HG03045 (cell line): Measurements from ENCODE around the gene SH2D7.

Experiments
- ATAC-seq: cut with Tn5 transposase; IDR thresholded peaks from one replicate; pipeline ENCODE4 v1.9.1; 2021; ENCODE audit warnings: mild to moderate bottlenecking, moderate library complexity; ENCODE audit not compliant: unreplicated experiment

Gene SH2D7

DNA sequence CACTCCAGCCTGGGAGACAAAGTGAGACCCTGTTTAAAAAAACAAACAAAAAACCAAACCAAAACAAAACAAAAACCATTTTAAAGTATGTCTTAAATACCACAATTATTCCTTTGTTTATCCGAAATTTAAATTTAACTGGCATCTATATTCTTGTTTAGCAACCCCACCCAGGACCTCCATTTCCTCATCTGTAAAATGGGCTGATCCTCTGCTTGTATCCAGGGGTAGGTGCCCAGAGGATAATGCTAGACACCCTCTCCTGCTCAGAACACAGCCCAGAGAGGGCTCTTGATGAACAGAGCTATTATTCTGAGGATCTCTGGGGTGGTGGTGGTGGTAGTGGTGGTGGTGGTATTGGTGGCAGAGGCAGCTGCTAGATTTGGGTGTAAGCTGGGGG lies 9.8 kb downstream of the SH2D7 start:
- ATAC-seq: no peak

DNA sequence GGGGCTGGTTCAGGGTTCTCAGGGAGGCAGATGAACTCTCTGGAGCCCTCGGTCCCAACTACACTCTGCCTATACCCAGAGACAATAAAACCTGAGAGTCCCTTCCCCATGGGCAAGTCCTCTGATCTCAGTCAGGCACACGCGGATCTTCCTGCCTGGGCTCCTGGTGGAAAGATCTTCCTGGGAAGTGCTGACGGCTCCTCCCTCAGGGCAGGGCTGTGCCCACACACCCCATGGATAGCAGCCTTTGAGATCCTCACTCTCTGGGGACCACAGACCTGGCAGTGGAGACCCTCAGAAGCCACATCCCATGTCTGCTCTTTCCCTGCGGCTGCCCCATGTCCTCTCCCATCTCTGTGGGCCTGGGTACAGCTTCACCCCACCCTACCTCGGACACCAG lies 10.4 kb downstream of the SH2D7 start:
- no peak for ATAC-seq

DNA sequence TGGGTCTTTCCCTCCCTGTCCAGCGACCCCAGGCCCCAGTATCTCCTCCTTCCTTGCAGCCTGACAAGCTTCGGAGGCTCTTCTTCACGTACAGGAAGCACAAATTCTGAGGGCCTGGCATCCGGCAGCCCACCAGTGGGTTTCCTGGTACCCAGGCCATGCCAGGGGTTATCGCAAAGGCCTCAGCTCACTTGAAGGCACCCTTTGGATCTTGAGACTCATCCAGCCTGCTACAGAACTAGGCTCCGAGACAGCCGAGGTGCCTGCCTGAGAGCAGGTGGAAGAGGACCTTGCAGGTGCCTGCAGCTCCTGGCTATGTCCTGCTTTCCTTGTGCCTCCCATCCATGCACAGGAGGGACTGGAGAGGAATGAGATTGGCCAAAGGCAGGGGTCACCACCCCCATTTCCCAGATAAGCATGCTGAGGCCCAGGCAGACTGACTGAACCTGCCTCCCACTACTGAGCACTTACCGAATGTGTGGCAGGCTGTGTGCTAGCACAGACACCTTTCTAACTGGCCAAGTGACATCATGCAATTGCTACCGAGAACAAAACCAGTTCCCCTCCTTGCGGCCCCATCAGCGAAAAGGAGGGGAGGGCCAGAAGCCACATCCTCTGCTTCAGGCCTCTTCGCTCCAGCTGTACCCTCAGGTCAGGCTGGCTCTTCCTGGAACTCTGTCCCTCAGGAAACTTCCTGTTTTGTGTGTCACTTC lies 11.2 kb downstream of the SH2D7 start:
- ATAC-seq: peak; percentile 81

DNA sequence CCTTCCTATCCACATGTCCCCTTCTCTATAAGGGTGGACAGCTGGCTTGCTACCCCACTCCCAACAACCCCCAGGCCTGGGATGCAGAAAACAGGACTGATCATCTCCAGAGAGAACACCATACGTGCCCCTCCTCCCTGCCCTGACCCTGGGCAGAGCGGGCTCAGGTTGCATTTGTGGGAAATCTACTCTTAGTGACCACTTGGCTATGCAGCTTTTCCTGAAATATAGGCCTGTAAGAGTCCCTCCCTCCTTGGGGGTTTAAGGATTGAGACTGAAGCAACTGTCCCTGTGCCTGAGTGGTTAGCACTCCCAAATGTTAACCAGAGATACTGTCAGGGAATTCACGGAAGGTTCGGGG lies 11.7 kb downstream of the SH2D7 start:
- no peak for ATAC-seq

DNA sequence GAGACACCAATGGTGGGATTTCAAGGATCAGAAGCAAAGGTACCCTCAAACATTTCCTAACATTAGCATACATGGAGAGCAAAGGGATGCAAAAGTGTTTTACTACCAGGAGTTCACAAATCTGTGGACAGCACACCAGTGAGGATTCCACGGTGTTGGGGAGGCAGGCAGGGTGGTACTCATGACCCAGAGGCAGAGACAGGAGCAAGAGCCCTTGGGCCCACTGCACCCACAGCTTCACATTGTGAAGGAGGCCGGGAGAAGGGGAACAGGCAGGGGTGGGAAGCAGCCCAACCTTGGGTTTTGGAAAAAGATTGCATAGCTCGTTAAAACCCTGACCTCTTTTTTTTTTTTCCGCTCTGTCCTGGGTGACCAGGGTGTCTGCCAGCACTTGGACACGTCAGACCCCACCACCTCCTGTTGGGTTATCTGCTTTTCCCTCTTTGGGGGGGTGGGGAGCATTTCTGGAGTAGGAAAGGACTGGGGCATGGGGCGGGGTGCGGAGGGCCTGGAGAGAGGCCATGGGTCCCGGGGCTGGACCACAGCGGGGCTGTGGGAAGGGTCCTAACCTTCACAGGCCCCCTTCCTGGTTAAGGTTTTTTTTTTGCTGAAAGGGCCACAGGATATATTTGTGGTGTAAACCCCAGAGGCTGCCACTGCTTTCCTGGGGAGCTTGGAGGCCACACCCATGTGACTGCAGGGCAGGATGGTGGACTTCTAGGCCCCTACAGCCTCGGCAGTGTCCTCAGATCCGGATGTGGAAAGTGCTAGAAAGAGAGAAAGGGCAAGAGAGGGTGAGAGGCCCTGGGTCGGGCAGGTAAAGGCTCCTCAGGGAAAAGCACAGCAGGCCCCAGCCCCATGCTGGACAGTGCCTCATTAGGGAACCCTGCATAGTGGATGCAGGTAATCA lies 12.5 kb downstream of the SH2D7 start:
- ATAC-seq: no peak

DNA sequence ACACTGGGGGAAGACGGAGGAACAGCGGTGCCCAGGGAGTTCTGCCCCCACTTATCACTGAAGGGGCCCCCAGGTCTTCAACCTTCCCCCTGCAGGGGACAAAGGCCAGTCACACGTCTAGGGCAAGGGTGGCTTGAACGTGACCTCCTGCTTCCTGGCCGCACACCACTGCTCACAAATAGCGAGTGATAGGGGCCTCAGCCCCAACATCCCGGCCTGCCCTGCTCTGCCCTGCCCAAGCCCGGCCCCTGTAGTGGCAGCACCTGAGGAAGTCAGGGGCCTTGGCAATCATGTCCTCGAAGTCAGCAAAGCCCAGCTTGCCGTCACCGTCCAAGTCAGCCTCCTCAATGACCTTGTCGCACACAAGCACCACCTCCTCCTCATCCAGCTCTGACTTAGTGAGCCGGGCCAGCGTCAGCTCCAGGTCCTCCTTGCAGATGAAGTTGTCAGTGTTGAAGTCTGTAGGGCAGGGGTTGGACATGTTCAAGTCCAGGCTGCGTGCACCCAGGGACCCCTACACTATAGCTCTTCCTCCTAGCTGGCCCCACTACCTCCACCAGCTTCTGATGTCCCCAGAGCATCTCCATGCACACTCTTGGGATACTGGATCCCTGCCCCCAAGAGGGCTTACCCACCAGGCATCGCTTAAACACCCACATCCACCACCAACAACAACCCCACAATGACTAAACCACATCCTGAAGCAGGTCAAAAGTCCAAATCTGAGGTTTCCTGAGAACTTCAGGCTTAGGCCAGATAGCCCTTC lies 13.3 kb downstream of the SH2D7 start:
- ATAC-seq: no peak

DNA sequence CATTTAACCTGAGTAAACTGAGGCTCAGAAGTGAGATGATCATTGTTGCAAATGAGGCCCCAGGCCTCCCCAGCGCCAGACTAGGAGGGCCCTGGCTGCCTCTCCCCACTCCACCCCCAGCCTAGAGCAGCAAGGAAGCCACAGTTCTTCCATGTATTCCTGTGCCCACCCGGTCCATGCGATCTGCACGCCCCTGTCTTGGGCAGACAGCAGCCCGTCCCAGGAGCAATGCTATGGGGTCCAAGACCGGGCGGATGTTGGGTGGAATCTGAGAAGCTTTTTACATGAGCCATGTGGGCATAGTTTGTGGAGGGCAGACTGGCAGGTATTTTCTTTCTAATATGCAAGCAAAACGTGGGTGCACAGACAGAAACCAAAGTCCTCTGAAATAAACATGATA lies 15.1 kb downstream of the SH2D7 start:
- no peak for ATAC-seq

DNA sequence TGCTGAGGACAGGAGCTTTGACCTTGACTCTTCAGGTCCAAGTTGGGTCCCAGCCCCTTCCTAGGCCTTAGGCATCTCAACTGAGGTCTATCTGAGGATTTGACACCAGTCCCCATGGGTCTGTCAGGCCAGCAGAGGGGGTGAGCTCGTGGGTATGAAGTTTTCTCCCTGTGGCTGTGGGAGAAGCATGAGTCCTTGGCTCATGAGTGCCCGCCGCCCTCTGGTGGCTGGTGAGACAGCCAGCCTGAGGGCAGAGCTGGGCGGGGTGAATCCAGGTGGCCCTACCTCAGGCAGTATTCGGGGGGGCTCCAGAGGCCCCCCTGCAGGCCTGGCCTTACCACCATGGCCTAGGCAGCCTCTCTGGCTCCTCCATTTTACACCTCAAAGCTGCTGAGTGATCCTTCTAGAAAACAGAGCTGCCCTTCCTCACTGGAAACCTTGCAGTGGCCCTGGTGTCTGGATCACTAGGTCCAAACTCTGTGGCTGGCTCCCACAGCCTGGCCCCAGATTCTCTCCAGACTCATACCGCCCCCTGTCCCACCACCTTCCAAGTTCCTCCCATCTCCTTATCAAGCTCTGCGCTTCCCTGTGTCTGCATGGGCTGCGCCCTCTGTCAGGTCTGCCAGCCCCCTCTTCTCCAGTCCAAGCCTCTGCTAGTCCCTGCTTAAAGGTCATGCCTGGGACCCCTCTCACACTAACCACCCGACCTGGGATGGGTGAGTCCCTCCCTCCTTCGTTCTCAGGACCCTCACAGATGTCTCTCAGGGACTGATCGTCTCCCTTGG lies 16.1 kb downstream of the SH2D7 start:
- peak; percentile 47 for ATAC-seq

DNA sequence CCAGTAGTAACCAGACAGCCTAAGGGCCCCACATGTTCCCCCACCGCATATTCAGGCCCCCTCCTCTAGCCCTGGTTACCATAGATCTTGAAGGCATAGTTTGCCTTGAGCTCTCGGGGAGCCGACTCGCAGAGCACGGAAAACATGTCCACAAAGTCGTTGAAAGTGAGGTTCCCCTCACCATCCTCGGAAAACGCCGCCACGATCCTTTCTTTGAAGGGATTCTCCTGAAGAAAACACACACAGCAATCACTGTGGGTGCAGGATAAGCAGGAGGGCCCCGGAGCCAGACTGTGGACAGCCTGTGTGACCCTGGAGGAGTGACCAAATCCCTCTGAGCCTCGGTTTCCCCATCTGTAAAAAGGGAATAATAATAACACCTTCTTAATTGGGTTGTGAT lies 16.8 kb downstream of the SH2D7 start:
- no peak for ATAC-seq

DNA sequence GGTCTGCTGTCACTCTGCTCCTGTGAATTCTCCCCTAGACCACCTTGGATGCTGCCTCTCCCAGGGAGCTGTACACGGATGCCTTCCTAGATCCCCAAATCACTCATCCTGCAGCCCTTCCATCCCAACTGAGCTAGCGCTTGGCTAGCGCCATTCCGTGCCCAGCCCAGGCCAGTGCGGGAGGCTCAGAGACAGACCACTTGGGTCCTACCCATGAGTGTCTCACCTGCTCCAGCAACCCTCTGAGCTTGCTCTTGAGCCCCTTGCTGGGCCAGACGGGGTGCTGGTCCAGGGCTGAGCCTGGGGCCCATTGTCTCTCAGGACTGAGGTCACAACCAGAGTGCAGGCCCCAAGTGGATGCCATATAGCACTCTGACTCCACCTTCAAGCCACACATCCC lies 17.7 kb downstream of the SH2D7 start:
- ATAC-seq: no peak

DNA sequence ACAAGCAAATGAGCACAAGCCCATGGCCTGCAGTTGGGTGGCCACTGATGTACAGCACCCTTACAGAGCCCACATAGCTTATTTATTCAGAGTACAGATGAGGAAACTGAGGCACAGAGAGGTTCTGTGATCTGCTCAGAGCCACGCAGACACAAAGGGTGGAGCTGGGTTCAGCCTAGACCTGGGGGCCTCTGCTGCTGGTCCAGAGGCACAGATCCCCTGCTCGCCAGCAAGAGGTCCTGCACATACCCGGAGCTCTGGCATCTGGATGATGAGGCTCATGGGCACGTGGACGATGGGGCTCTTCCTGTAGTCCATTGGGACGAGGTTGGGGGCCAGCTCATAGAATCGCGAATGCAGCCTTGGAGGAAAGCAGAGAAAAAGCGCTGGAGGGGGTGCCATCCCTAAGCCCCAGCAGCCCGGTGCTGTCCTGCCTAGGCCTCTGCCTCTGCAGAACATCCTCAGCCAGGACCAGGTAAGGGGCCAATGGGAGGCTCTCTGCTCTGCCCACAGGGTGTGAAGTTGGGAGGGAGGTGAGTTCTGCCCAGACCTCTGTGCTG lies 18.6 kb downstream of the SH2D7 start:
- no peak for ATAC-seq

DNA sequence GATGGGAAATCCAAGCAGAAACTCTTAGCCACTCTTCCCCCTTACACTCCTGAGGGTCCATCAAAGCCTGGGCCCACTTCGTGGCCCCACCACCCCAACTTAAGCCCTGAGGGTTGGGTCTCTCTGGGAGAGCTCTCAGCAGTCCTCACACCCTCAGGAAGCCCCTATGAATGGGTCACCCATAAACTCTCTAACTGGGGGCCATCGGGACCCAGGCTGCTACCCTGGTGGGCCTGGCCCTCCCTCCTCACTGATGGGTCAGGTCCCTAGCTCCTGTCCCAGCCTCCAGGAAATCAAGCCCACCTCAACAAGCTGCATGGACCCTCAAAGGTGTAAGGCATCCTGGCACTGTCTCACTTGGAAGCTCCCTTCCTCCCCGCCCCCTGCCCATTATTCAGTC lies 19.4 kb downstream of the SH2D7 start:
- ATAC-seq: no peak

DNA sequence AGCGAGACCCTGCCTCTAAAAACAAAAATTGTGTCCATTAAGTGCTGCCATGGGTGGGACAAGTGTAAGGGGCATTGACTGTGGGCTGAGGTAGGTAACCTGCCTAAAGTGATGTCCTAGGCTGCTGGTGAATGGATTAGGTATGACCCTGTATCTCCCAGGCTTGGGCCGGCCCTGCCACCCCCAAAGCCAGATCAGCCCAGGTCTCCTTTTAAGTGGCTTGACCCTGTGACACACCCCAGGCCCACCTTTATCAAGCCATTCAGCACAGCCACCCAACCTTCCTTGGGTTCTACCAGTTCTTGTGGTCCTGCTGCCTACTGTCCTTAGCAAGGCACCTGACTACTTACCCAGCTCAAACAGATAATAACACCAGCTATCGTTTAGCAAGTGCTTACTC lies 20.2 kb downstream of the SH2D7 start:
- no peak for ATAC-seq

DNA sequence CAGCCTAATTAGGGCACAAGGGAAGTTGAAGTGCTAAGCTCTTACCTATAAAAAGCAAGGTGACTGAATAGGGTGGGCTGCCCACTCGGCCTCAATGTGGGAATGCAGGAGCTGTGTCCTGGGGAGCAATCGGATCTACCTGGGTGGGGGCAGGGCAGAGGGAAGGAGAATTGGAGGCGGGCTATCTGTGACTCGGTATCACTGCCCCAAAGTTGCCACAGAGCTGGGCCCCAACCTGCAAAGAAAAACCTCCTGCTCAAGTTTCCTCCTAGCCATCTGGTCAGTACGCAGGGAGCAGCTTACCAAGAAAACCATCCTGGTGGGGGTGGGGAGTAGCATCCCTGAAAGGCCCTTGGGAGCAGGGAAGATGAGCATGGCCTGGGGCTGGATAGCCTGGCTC lies 28.2 kb downstream of the SH2D7 start:
- ATAC-seq: no peak

DNA sequence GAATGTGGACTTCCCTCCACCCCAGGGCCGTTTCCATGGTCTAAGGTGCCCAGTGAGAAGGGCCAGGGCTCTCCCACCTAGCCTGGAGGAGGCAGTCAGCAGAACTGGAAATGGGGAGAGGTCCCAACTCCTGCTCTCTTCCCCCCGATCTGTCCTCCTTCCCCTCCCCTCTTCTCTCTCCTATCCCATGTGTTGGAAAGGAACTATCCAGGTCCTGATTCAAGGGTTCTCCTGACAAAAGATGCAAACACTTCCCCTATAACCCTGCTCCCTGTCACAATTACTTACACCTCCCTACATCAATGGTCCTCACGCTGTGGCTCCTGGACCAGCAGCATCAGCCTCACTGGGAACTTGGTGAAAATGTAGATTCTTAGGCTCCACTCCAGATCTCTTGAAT lies 32.9 kb downstream of the SH2D7 start:
- no peak for ATAC-seq

DNA sequence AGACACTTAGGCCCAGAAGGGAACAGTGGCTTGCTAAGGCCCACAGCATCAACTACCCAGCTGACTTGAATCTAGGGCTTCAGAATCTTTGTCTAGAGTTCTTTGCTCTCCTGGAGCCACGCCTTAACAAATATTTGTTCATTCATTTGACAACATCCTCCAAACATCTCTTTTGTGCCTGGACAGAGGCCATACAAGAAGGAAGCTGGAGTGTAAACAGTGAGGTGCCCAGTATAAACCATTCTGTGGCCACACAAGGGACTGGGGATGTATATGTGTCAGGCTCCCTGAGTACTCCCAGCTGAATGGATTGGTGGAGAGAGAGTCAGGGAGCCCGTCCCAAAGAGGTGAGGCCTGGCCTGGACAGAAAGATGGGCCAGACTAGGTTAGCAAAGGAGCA lies 35.5 kb downstream of the SH2D7 start:
- no peak for ATAC-seq

DNA sequence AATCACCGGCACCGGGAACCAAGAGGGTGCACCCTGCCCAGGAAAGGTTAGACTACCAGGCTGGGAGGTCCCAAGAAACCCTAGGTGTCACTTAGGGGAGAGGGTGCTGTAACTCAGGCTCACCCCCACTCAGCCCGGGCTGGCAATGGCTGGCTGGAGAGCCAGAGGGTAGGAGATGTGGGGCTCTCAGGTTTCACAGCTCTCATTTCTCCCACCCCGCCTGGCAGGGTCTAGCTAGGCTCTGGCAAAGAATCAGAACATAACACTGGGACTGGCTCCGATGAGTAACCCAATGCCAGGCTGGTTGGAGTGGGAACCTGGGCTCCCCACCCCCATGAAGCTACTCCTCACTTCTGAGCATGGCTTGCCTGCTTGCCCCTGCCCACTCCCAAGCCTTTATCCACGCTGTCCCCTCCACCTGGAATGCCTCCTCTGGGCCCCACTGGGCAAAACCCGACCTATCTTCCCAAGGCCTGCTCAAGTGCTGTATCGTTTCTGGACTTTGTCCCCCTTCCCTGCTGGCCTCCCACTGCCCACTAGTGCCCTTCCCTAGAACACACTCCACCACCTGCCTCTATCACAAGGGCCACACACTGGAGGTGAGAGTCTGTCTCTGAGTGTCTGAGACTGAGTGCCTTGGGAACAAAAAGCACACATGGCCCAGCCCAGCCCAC lies 36.9 kb downstream of the SH2D7 start:
- no peak for ATAC-seq

DNA sequence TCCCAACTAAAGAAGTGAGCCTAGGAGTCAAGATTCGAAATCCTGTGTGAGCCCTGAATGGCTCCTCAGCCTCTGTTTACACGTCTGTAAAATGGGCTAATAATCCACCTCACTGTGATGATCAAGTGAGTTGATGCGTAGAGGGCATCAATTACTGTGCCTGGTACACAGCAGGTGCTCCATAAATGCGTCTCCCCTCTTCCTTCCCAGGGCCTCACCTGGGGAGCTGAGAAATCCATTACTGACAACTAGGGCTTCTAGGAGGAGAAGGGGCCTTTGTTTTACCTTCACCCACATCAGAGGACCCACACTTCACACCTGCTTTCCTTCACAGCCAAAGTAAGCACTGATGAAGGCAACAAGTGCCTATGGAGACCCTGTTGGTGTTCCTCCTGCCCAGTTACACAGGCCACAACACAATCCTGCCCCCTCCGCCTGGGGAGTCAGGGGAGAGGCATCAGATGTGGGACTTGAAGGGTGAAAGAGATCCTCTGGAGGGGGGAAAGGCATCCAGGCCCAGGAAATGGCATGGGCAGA lies 37.5 kb downstream of the SH2D7 start:
- ATAC-seq: no peak

DNA sequence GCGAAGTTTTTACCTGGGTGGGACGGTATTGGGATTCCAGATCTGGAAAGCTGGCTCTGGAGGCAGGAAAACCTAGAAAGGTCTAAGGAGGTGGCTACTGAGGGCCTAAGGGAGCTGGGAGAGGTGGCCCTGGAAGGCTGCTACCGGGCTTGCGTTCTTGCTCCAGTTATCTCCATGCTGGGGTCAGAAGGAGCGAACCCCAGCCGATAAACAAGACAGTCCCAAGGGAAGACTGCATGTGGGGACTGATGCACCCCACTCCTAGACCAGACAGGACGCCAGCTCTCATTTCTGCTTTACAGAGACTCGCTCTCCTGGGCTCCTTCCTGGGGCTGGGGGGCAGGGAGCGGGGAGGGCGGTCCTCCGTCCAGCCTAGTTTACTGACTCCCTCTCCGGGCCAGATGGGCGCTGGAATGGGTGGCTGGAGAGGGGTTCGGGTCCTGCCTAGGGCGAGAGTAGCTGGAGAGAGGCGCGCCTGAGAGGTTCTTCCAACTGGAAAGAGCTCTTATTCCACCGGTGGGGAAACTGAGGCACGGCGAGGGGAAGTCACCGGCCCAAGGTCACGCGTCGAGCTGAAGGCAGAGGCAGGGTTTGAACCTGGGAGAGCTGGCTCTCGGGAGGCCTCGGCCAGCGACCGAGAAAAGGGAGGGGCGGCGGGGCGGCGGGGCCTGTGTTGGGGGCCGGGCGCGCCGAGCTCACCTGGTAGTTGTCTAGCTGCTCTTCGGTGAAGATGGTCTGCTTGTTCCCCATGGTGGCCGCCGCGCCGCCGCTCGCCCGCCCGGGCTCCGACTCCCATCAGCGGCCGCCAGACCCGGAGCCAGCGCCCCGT lies 38.3 kb downstream of the SH2D7 start:
- peak; percentile 26 for ATAC-seq
